ENCODE data around the gene ELP5. TPM values are rescaled to one million over a fixed set of nuclear protein-coding genes. Genes with fewer than 3 reads are reported as not detected.

ELP5 gene
- total RNA-seq, 1 experiment from 2014 or later = 49.6 TPM

DNA sequence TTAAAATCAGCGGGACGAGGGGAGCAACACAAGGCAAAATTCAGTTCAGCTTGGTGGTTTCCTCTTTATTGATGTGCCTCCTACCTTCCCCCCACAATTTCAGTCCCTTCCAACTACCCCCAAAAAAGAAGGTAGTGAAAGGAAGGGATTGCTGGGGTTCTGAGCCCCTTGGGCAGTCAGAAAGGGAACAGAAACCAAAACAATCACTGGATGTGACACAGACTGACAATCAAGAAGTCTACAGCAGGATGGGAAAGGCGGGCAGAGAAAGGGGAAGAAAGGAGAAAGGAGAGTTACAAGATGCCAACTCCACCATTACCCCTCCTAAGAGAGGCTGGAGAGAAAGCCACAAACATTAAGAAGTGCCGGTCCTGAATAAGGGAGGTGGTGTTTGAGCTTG lies 11.6 kb upstream of the ELP5 start:
- no peak overlapping the region for H2AK5ac ChIP-seq (ENCODE audit: insufficient read length, low read length)
- H3K18ac ChIP-seq (ENCODE audit: insufficient read length, low read depth, low read length) = no peak overlapping the region
- H3K27me3 Mint-ChIP-seq (ENCODE audit: low read depth) = no peaks in the 10 kb centered on the region; the same call in 1 of the 2 replicates
- no peak overlapping the region for H2BK15ac ChIP-seq (ENCODE audit: low read depth, low read length)
- H4K20me1 ChIP-seq (ENCODE audit: control insufficient read depth, insufficient read depth, insufficient read length) = no peaks in the 10 kb centered on the region
- H4K5ac ChIP-seq (ENCODE audit: insufficient read length, low read depth, low read length) = no peak overlapping the region
- H3K9me3 Mint-ChIP-seq = peaks cover 0 to 2% of the 10 kb centered on the region in 2 experiments; a peak in 2 of 5 replicates
- WGBS (ENCODE audit: extremely low coverage, insufficient read length, low lambda C conversion rate) = no CpG with 5 or more reads among the region's 4 CpGs
- TF ChIP-seq, protein P1, sequence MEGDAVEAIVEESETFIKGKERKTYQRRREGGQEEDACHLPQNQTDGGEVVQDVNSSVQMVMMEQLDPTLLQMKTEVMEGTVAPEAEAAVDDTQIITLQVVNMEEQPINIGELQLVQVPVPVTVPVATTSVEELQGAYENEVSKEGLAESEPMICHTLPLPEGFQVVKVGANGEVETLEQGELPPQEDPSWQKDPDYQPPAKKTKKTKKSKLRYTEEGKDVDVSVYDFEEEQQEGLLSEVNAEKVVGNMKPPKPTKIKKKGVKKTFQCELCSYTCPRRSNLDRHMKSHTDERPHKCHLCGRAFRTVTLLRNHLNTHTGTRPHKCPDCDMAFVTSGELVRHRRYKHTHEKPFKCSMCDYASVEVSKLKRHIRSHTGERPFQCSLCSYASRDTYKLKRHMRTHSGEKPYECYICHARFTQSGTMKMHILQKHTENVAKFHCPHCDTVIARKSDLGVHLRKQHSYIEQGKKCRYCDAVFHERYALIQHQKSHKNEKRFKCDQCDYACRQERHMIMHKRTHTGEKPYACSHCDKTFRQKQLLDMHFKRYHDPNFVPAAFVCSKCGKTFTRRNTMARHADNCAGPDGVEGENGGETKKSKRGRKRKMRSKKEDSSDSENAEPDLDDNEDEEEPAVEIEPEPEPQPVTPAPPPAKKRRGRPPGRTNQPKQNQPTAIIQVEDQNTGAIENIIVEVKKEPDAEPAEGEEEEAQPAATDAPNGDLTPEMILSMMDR (conservative IDR thresholded peaks at IDR 0.05) = no peak
- no peak for DNase-seq
- no peak overlapping the region for H3K4ac ChIP-seq (ENCODE audit: low read depth, low read length)
- H3K27ac Mint-ChIP-seq = peak overlapping the region in 1 of 3 experiments; percentile 83; a peak in 4 of 7 replicates
- no peaks in the 10 kb centered on the region for H3K27me3 ChIP-seq (ENCODE audit: insufficient read depth, low read length)
- peaks cover 4% of the 10 kb centered on the region for H3K23me2 ChIP-seq (ENCODE audit: insufficient read length, low read depth, low read length, poor library complexity, severe bottlenecking)
- H3K79me2 ChIP-seq (ENCODE audit: insufficient read depth, low read length) = peaks cover 8% of the 10 kb centered on the region; the same call in 1 of the 2 replicates
- H3K56ac ChIP-seq (ENCODE audit: insufficient read length, low read depth, low read length) = no peak overlapping the region
- peaks cover 35 to 45% of the 10 kb centered on the region in 2 experiments for H3K4me1 Mint-ChIP-seq
- peak overlapping the region; percentile 98 for H3K4me2 ChIP-seq (ENCODE audit: insufficient read depth, insufficient read length, low read length)
- H3K9ac ChIP-seq (ENCODE audit: extremely low read depth, insufficient read length, low read length) = no peak overlapping the region
- H4K8ac ChIP-seq (replicated peaks; ENCODE audit: insufficient read length, low read depth, low read length) = no peak overlapping the region
- H3K23ac ChIP-seq (ENCODE audit: insufficient read length, low read depth, low read length) = no peak overlapping the region
- no peak overlapping the region for H2BK12ac ChIP-seq (ENCODE audit: insufficient read length, low read depth, low read length)
- peaks cover 9% of the 10 kb centered on the region for H3K79me1 ChIP-seq (ENCODE audit: insufficient read depth, low read depth, low read length, poor library complexity, severe bottlenecking)
- no peak overlapping the region for H3K27ac ChIP-seq (ENCODE audit: insufficient read length, low read depth, low read length)
- no peak overlapping the region for H3K14ac ChIP-seq (ENCODE audit: insufficient read depth, low read length)
- H3K9me3 ChIP-seq (ENCODE audit: control insufficient read depth, low read depth, low read length) = no peaks in the 10 kb centered on the region
- H3K36me3 Mint-ChIP-seq (ENCODE audit: insufficient read depth in 1 of 3, low read depth in 3 of 3) = peaks cover 33 to 59% (median 54%) of the 10 kb centered on the region in 3 experiments
- H3T11ph ChIP-seq (ENCODE audit: low read length) = no peak overlapping the region
- H3K4me1 ChIP-seq (ENCODE audit: insufficient read depth, low read length) = no peaks in the 10 kb centered on the region
- H2BK20ac ChIP-seq (ENCODE audit: low read depth, low read length, poor library complexity, severe bottlenecking) = no peak overlapping the region
- H2BK5ac ChIP-seq (ENCODE audit: insufficient read length, low read length) = no peak overlapping the region
- H2AFZ ChIP-seq (ENCODE audit: low read length) = no peak overlapping the region
- H2BK120ac ChIP-seq (ENCODE audit: low read depth, low read length, poor library complexity, severe bottlenecking) = no peak overlapping the region
- H3K4me3 Mint-ChIP-seq = peak overlapping the region; percentile 95 to 97
- no peak overlapping the region for H4K91ac ChIP-seq (ENCODE audit: insufficient read length, low read depth, low read length)
